Cardiac muscle cell (in vitro differentiated cells and primary cell): ENCODE data around the gene EYA2. TPM values are rescaled to one million over a fixed set of nuclear protein-coding genes. Genes with fewer than 3 reads are reported as not detected.

Experiments used
- DNase-seq, 2 donors: peaks; one replicate each; pipeline versions ENCODE4 v3.0.0 to v3.0.0-alpha.2; 2010 to 2017; ENCODE audit warnings: low read depth in 1 of 2, low spot score in 1 of 2
- H3K27ac ChIP-seq: fragments of 200-600 bp; sonication (generic); 2 replicates; pipeline ENCODE4 v1.5.1; 2016
- H3K27me3 ChIP-seq: fragments of 200-600 bp; sonication (generic); 2 replicates; pipeline ENCODE4 v1.6.0; 2016; ENCODE audit warnings: control low read depth
- H3K36me3 ChIP-seq: fragments of 200-600 bp; sonication (generic); 2 replicates; pipeline ENCODE4 v1.5.1; 2016; ENCODE audit warnings: control low read depth
- H3K4me1 ChIP-seq: fragments of 200-600 bp; sonication (generic); 2 replicates; pipeline ENCODE4 v1.8.1; 2017; ENCODE audit warnings: low read depth, mild to moderate bottlenecking, mixed run types
- H3K4me3 ChIP-seq: fragments of 200-600 bp; sonication (generic); 2 replicates; pipeline ENCODE4 v1.5.1; 2016; ENCODE audit warnings: mild to moderate bottlenecking
- H3K9me3 ChIP-seq: fragments of 200-600 bp; sonication (generic); 2 replicates; pipeline ENCODE4 v1.5.1; 2017; ENCODE audit warnings: low read depth, mild to moderate bottlenecking, control low read depth
- polyA plus RNA-seq: library from polyadenylated mRNA; unstranded; fragments of >200 nt; fragmentation: Nextera tagmentation; extraction: Ambion mirVana; gene quantifications from 2 replicates; pipeline ENCODE4 v1.2.1, GENCODE V29; 2016
- total RNA-seq: library from RNA; depleted of rRNA; stranded (reverse); fragments of >200 nt; gene quantifications from 2 replicates; pipeline ENCODE4 v1.2.3, GENCODE V29; 2016
- TF ChIP-seq, protein P1 (sequence below): IDR thresholded peaks from 2 replicates; pipeline ENCODE4 v1.5.1; 2012; ENCODE audit warnings: low read depth, mild to moderate bottlenecking, low read length

EYA2 gene
- total and polyA plus RNA-seq, 2 experiments from 2014 or later: 0.30 TPM; not detected in 1

DNA sequence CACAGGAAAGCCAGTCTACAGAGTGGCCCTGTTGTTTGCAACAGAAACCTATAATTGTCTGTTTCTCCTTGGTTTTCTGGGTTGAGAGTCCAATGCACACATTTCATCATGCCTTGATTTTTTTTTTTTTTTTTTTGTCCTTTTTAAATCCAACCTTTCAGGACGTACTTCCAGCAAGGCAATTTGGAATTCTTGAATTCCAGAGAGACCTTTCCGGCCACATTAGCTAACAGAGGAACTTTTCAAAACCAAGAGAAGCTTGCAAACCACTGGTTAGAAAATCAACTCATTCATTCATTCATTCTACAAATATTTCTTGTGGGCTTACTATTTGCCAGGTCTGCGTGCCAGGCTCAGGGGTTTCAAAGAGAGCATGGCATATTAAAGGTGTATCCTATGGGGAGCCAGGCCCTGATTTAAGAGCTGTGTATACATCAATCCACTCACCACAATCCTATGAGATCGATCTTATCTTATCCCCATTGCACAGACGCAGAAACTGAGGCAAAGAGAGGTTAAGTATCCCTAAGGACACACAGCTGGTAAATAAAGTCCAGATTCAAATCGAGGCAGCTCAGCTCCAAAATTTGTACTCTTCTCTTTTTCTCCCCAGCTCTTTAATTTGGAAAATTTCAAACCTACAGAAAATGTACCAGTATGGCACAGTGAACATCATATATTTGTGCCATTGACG is 43.0 kb downstream of the EYA2 start:
- TF ChIP-seq, protein P1, sequence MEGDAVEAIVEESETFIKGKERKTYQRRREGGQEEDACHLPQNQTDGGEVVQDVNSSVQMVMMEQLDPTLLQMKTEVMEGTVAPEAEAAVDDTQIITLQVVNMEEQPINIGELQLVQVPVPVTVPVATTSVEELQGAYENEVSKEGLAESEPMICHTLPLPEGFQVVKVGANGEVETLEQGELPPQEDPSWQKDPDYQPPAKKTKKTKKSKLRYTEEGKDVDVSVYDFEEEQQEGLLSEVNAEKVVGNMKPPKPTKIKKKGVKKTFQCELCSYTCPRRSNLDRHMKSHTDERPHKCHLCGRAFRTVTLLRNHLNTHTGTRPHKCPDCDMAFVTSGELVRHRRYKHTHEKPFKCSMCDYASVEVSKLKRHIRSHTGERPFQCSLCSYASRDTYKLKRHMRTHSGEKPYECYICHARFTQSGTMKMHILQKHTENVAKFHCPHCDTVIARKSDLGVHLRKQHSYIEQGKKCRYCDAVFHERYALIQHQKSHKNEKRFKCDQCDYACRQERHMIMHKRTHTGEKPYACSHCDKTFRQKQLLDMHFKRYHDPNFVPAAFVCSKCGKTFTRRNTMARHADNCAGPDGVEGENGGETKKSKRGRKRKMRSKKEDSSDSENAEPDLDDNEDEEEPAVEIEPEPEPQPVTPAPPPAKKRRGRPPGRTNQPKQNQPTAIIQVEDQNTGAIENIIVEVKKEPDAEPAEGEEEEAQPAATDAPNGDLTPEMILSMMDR: no peak
- H3K36me3 ChIP-seq: no peaks in the 10 kb centered on the region
- no peak for DNase-seq
- H3K4me1 ChIP-seq: no peaks in the 10 kb centered on the region
- H3K27ac ChIP-seq: no peak overlapping the region
- H3K27me3 ChIP-seq: no peaks in the 10 kb centered on the region
- no peak overlapping the region for H3K4me3 ChIP-seq
- no peaks in the 10 kb centered on the region for H3K9me3 ChIP-seq

DNA sequence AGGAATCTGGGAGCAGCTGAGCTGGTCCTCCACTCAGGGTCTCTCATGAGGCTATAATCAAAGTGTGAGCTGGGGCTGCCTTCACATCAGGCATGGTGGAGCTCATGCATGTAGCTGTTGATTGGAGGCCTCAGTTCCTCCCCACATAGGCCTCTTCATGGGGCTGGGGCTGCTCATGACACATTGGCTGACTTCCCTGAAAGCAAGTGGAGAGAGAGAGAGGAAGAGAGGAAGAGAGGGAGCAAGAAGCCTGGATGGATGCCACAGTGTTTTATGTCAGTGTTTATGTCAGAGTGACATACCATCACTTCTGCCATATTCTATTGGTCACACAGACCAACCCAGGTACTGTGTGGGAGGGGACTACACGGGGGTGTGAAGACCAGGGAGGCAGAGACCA is 43.8 kb downstream of the EYA2 start:
- TF ChIP-seq, protein P1: no peak
- no peaks in the 10 kb centered on the region for H3K36me3 ChIP-seq
- no peak overlapping the region for H3K4me3 ChIP-seq
- no peaks in the 10 kb centered on the region for H3K9me3 ChIP-seq
- no peak overlapping the region for H3K27ac ChIP-seq
- no peaks in the 10 kb centered on the region for H3K27me3 ChIP-seq
- no peaks in the 10 kb centered on the region for H3K4me1 ChIP-seq
- DNase-seq: no peak

DNA sequence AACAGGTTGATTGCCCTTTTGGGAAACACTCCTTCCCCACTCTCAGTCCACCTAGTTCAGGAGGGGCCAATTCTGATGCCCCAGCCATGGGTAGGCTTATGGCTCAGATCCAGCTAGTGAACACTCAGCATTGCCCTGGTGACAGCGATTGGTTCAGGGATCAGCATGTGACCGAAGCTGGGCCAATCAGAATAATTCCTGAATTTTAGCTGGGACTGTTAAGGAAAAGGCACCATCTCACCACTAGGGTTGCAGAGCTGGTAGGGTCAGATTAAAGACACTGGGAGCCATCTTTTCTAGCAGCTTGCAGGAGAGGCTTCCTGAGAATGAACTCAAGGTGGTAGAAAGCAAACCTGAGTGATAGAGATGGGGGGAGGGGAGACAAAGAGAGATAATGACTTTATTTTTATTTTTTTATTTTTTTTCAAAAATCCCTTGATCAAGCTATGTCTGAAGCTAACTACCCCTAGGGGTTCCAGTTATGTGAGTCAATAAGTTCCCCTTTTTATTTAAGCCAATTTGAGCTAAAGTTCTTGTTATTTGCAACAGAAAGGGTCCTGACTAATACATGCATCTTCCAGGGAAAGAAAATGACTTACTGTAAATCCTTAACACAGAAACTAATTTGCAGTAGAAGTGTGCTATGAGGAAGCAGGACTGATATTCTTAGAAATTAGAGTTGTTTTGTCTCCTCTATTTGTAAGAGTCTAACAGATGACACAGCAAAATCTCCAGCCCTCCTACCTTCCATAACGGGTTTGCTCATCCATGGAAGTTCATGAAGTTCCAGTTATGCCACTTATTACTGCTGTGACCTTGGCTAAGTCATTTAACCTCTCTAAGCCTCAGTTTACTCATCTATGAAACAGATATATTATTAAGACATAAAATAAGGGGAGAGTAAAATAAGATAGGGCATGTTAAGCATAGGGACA is 44.7 kb downstream of the EYA2 start:
- H3K36me3 ChIP-seq: no peaks in the 10 kb centered on the region
- no peak overlapping the region for H3K27ac ChIP-seq
- H3K4me3 ChIP-seq: no peak overlapping the region
- TF ChIP-seq, protein P1: no peak
- no peaks in the 10 kb centered on the region for H3K9me3 ChIP-seq
- no peaks in the 10 kb centered on the region for H3K4me1 ChIP-seq
- no peak for DNase-seq
- H3K27me3 ChIP-seq: no peaks in the 10 kb centered on the region

DNA sequence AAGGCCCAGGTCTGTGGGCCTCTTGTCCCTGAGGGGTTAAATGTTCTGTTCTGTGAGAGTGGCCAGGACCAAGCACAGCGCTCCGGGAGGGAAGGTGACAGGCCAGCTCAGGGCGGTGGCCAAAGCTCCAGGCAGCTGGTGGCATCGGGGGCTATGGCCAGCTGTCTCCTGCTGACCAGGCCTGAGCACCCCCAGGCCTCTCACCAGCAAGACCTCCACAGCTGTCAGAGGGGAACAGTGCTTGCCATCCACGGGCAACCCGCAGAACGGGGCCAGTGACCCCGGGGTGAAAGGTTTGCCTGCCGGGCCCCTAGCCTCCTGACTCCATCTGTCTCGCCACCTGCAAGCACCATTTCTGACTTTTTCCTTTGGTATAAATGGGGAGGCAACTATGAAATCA is 46.0 kb downstream of the EYA2 start:
- no peaks in the 10 kb centered on the region for H3K9me3 ChIP-seq
- DNase-seq: no peak
- H3K27ac ChIP-seq: no peak overlapping the region
- H3K36me3 ChIP-seq: no peaks in the 10 kb centered on the region
- H3K4me1 ChIP-seq: no peaks in the 10 kb centered on the region
- no peak overlapping the region for H3K4me3 ChIP-seq
- no peaks in the 10 kb centered on the region for H3K27me3 ChIP-seq
- TF ChIP-seq, protein P1: no peak

DNA sequence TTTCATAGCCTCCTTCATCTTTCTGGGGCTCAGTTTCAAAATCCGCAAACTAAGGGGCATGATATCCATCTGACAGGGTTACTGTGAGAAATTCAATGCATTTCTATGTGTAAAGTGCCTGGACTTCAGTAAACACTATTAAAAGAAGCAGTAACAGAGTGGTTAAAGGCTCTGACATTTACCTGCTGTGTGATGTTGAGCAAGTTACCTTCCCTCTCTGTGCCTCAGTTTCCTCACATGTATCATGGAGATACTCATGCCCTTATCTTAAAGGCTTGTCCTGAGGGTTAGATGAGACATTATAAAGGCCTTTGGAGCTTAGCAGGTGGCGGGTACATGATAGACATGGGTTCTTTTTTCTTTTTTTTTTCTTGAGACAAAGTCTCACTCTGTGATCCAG is 46.8 kb downstream of the EYA2 start:
- TF ChIP-seq, protein P1: no peak
- Histone ChIP-seq H3K9me3 (no peaks in the 10 kb centered on the region), H3K36me3 (no peaks in the 10 kb centered on the region), H3K4me3 (no peak overlapping the region), H3K4me1 (no peaks in the 10 kb centered on the region), H3K27ac (no peak overlapping the region), H3K27me3 (no peaks in the 10 kb centered on the region)
- DNase-seq: no peak
